ENCODE data around the gene GRB2. TPM values are rescaled to one million over a fixed set of nuclear protein-coding genes. Genes with fewer than 3 reads are reported as not detected.
"Not testable (repeated sequence)": the region's sequence is repeated elsewhere in the genome, so short reads cannot be mapped to it uniquely, and the experiment has no call there.

The GRB2 gene
- total and polyA plus RNA-seq, 4 donors, result 36.6 to 106 (median 67.5) TPM

- no peak overlapping the region for H3K27ac ChIP-seq (ENCODE audit: low read depth in 1 of 2, low read length in 2 of 2)
- DNase-seq (no peak), ATAC-seq (ENCODE audit: low FRiP score) (no peak)
- peaks cover 3 to 4% of the 10 kb centered on the region in 2 donors for H3K4me1 ChIP-seq (ENCODE audit: control insufficient read depth in 1 of 2, insufficient read depth in 2 of 2, low read length in 2 of 2)
- H3K36me3 ChIP-seq (ENCODE audit: control insufficient read depth in 1 of 2, insufficient read depth in 2 of 2, low read length in 1 of 2), result no peaks in the 10 kb centered on the region
- WGBS, 2 donors, result 73% methylated on average over 6 of the region's 6 CpGs
- intact Hi-C loops (cut with DNase I), result no loop called here
- H3K9me3 ChIP-seq (ENCODE audit: control insufficient read depth, low read length), result no peaks in the 10 kb centered on the region
- H3K4me3 ChIP-seq (ENCODE audit: low read length in 2 of 2), result no peak overlapping the region
- H3K27me3 ChIP-seq (ENCODE audit: control insufficient read depth in 1 of 2, insufficient read depth in 2 of 2, low read length in 1 of 2), result no peaks in the 10 kb centered on the region
Observed at GRCh38 chr17:75346906-75347305, 58.6 kb downstream of the GRB2 start.

- H3K27ac ChIP-seq (ENCODE audit: low read depth in 1 of 2, low read length in 2 of 2); H3K36me3 ChIP-seq (ENCODE audit: control insufficient read depth in 1 of 2, insufficient read depth in 2 of 2, low read length in 1 of 2); ATAC-seq (ENCODE audit: low FRiP score); H3K4me3 ChIP-seq (ENCODE audit: low read length in 2 of 2); H3K4me1 ChIP-seq (ENCODE audit: control insufficient read depth in 1 of 2, insufficient read depth in 2 of 2, low read length in 2 of 2); DNase-seq; intact Hi-C loops (cut with DNase I); H3K9me3 ChIP-seq (ENCODE audit: control insufficient read depth, low read length); H3K27me3 ChIP-seq (ENCODE audit: control insufficient read depth in 1 of 2, insufficient read depth in 2 of 2, low read length in 1 of 2): not testable (repeated sequence)
- WGBS, 2 donors, result 88 to 91% methylated on average over 9 of the region's 9 CpGs
Observed at GRCh38 chr17:75346368-75346767, 59.1 kb downstream of the GRB2 start.

- DNase-seq (no peak), ATAC-seq (ENCODE audit: low FRiP score) (no peak)
- H3K36me3 ChIP-seq (ENCODE audit: control insufficient read depth in 1 of 2, insufficient read depth in 2 of 2, low read length in 1 of 2), result no peaks in the 10 kb centered on the region
- 62 to 64% methylated on average over 8 of the region's 8 CpGs for WGBS, 2 donors
- H3K9me3 ChIP-seq (ENCODE audit: control insufficient read depth, low read length), result no peaks in the 10 kb centered on the region
- H3K4me1 ChIP-seq (ENCODE audit: control insufficient read depth in 1 of 2, insufficient read depth in 2 of 2, low read length in 2 of 2), result peaks cover 3 to 4% of the 10 kb centered on the region in 2 donors
- no peaks in the 10 kb centered on the region for H3K27me3 ChIP-seq (ENCODE audit: control insufficient read depth in 1 of 2, insufficient read depth in 2 of 2, low read length in 1 of 2)
- intact Hi-C loops (cut with DNase I), result no loop called here
- H3K4me3 ChIP-seq (ENCODE audit: low read length in 2 of 2), result no peak overlapping the region
- no peak overlapping the region for H3K27ac ChIP-seq (ENCODE audit: low read depth in 1 of 2, low read length in 2 of 2)
Observed at GRCh38 chr17:75345514-75346167, 59.8 kb downstream of the GRB2 start.

- Histone ChIP-seq H3K4me1 (ENCODE audit: control insufficient read depth in 1 of 2, insufficient read depth in 2 of 2, low read length in 2 of 2) (peaks cover 3 to 4% of the 10 kb centered on the region in 2 donors), H3K36me3 (ENCODE audit: control insufficient read depth in 1 of 2, insufficient read depth in 2 of 2, low read length in 1 of 2) (no peaks in the 10 kb centered on the region), H3K9me3 (ENCODE audit: control insufficient read depth, low read length) (no peaks in the 10 kb centered on the region), H3K27ac (ENCODE audit: low read depth in 1 of 2, low read length in 2 of 2) (no peak overlapping the region), H3K4me3 (ENCODE audit: low read length in 2 of 2) (no peak overlapping the region), H3K27me3 (ENCODE audit: control insufficient read depth in 1 of 2, insufficient read depth in 2 of 2, low read length in 1 of 2) (no peaks in the 10 kb centered on the region)
- WGBS, 2 donors, result 88 to 89% methylated on average over 5 of the region's 5 CpGs
- ATAC-seq (ENCODE audit: low FRiP score) (no peak), DNase-seq (no peak)
- intact Hi-C loops (cut with DNase I), result no loop called here
Observed at GRCh38 chr17:75344666-75345065, 60.8 kb downstream of the GRB2 start.

GRCh38 chr17:75342996-75343395 is 62.5 kb downstream of the GRB2 start:
- no peak for DNase-seq
- 54 to 58% methylated on average over 3 of the region's 3 CpGs for WGBS, 2 donors
- Histone ChIP-seq H3K4me1 (ENCODE audit: control insufficient read depth in 1 of 2, insufficient read depth in 2 of 2, low read length in 2 of 2) (peaks cover 3 to 4% of the 10 kb centered on the region in 2 donors), H3K36me3 (ENCODE audit: control insufficient read depth in 1 of 2, insufficient read depth in 2 of 2, low read length in 1 of 2) (no peaks in the 10 kb centered on the region), H3K4me3 (ENCODE audit: low read length in 2 of 2) (no peak overlapping the region), H3K9me3 (ENCODE audit: control insufficient read depth, low read length) (no peaks in the 10 kb centered on the region), H3K27me3 (ENCODE audit: control insufficient read depth in 1 of 2, insufficient read depth in 2 of 2, low read length in 1 of 2) (no peaks in the 10 kb centered on the region), H3K27ac (ENCODE audit: low read depth in 1 of 2, low read length in 2 of 2) (no peak overlapping the region)
- no peak for ATAC-seq (ENCODE audit: low FRiP score)
- intact Hi-C loops (cut with DNase I), result no loop called here

GRCh38 chr17:75341784-75342486 is 63.5 kb downstream of the GRB2 start:
- H3K4me1 ChIP-seq (ENCODE audit: control insufficient read depth in 1 of 2, insufficient read depth in 2 of 2, low read length in 2 of 2), result peaks cover 3 to 4% of the 10 kb centered on the region in 2 donors
- ATAC-seq (ENCODE audit: low FRiP score) (no peak), DNase-seq (no peak)
- no peak overlapping the region for H3K27ac ChIP-seq (ENCODE audit: low read depth in 1 of 2, low read length in 2 of 2)
- no peaks in the 10 kb centered on the region for H3K27me3 ChIP-seq (ENCODE audit: control insufficient read depth in 1 of 2, insufficient read depth in 2 of 2, low read length in 1 of 2)
- H3K36me3 ChIP-seq (ENCODE audit: control insufficient read depth in 1 of 2, insufficient read depth in 2 of 2, low read length in 1 of 2), result no peaks in the 10 kb centered on the region
- 75 to 77% methylated on average over 9 of the region's 9 CpGs for WGBS, 2 donors
- H3K4me3 ChIP-seq (ENCODE audit: low read length in 2 of 2), result no peak overlapping the region
- intact Hi-C loops (cut with DNase I), result no loop called here
- no peaks in the 10 kb centered on the region for H3K9me3 ChIP-seq (ENCODE audit: control insufficient read depth, low read length)

GRCh38 chr17:75340631-75341030 is 64.8 kb downstream of the GRB2 start:
- DNase-seq (no peak), ATAC-seq (ENCODE audit: low FRiP score) (no peak)
- no peaks in the 10 kb centered on the region for H3K36me3 ChIP-seq (ENCODE audit: control insufficient read depth in 1 of 2, insufficient read depth in 2 of 2, low read length in 1 of 2)
- no peak overlapping the region for H3K27ac ChIP-seq (ENCODE audit: low read depth in 1 of 2, low read length in 2 of 2)
- peaks cover 3 to 7% of the 10 kb centered on the region in 2 donors for H3K4me1 ChIP-seq (ENCODE audit: control insufficient read depth in 1 of 2, insufficient read depth in 2 of 2, low read length in 2 of 2)
- no peaks in the 10 kb centered on the region for H3K9me3 ChIP-seq (ENCODE audit: control insufficient read depth, low read length)
- no peaks in the 10 kb centered on the region for H3K27me3 ChIP-seq (ENCODE audit: control insufficient read depth in 1 of 2, insufficient read depth in 2 of 2, low read length in 1 of 2)
- no peak overlapping the region for H3K4me3 ChIP-seq (ENCODE audit: low read length in 2 of 2)
- 64 to 69% methylated on average over 5 of the region's 5 CpGs for WGBS, 2 donors
- intact Hi-C loops (cut with DNase I), result no loop called here

- DNase-seq (no peak), ATAC-seq (ENCODE audit: low FRiP score) (no peak)
- intact Hi-C loops (cut with DNase I), result no loop called here
- WGBS, 2 donors, result 86 to 87% methylated on average over 3 of the region's 3 CpGs
- no peak overlapping the region for H3K27ac ChIP-seq (ENCODE audit: low read depth in 1 of 2, low read length in 2 of 2)
- peaks cover 2 to 3% of the 10 kb centered on the region in 2 donors for H3K4me1 ChIP-seq (ENCODE audit: control insufficient read depth in 1 of 2, insufficient read depth in 2 of 2, low read length in 2 of 2)
- no peaks in the 10 kb centered on the region for H3K9me3 ChIP-seq (ENCODE audit: control insufficient read depth, low read length)
- H3K36me3 ChIP-seq (ENCODE audit: control insufficient read depth in 1 of 2, insufficient read depth in 2 of 2, low read length in 1 of 2), result no peaks in the 10 kb centered on the region
- no peaks in the 10 kb centered on the region for H3K27me3 ChIP-seq (ENCODE audit: control insufficient read depth in 1 of 2, insufficient read depth in 2 of 2, low read length in 1 of 2)
- H3K4me3 ChIP-seq (ENCODE audit: low read length in 2 of 2), result no peak overlapping the region
Observed at GRCh38 chr17:75339971-75340370, 65.5 kb downstream of the GRB2 start.

GRCh38 chr17:75338335-75338734 is 67.1 kb downstream of the GRB2 start:
- Histone ChIP-seq H3K4me1 (ENCODE audit: control insufficient read depth in 1 of 2, insufficient read depth in 2 of 2, low read length in 2 of 2) (peaks cover 0 to 2% of the 10 kb centered on the region in 2 donors), H3K27ac (ENCODE audit: low read depth in 1 of 2, low read length in 2 of 2) (no peak overlapping the region), H3K9me3 (ENCODE audit: control insufficient read depth, low read length) (no peaks in the 10 kb centered on the region), H3K4me3 (ENCODE audit: low read length in 2 of 2) (no peak overlapping the region), H3K27me3 (ENCODE audit: control insufficient read depth in 1 of 2, insufficient read depth in 2 of 2, low read length in 1 of 2) (no peaks in the 10 kb centered on the region), H3K36me3 (ENCODE audit: control insufficient read depth in 1 of 2, insufficient read depth in 2 of 2, low read length in 1 of 2) (no peaks in the 10 kb centered on the region)
- intact Hi-C loops (cut with DNase I), result no loop called here
- 58 to 61% methylated on average over 6 of the region's 6 CpGs for WGBS, 2 donors
- no peak for ATAC-seq (ENCODE audit: low FRiP score)
- DNase-seq, result no peak
